Measurements from ENCODE around the gene PTPN4. TPM values are rescaled to one million over a fixed set of nuclear protein-coding genes. Genes with fewer than 3 reads are reported as not detected.

Gene PTPN4
- total RNA-seq, 1 experiment from 2014 or later: 80.5 TPM

DNA sequence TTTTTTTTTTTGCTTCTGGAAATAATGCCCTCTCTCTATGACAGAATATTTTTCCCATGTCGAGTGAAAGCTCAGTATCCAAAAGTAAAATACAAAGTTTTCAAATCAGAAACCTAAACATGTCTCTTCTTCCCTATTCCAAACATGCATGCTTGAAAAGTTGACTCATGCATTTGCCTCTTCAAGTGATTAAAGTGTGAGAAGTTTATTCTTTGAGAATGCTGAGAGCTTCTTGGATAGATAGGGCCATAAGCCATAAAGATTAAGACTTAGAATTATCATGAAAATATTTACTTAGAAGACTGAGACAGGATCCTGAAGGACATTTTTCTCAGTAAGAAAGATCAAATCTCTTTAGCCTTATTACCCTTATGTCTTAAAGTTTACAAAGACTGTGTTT is 154.5 kb downstream of the PTPN4 start:
- Histone ChIP-seq H4K5ac (ENCODE audit: insufficient read length, low read depth, low read length) (no peak overlapping the region), H3K9me3 (ENCODE audit: control insufficient read depth, low read depth, low read length) (no peaks in the 10 kb centered on the region), H3K27ac (ENCODE audit: insufficient read length, low read depth, low read length) (no peak overlapping the region), H3K4me1 (ENCODE audit: insufficient read depth, low read length) (no peaks in the 10 kb centered on the region), H2BK120ac (ENCODE audit: low read depth, low read length, poor library complexity, severe bottlenecking) (no peak overlapping the region), H3K23me2 (ENCODE audit: insufficient read length, low read depth, low read length, poor library complexity, severe bottlenecking) (no peaks in the 10 kb centered on the region), H3K79me2 (ENCODE audit: insufficient read depth, low read length) (no peaks in the 10 kb centered on the region), H2BK15ac (ENCODE audit: low read depth, low read length) (no peak overlapping the region), H3K9ac (ENCODE audit: extremely low read depth, insufficient read length, low read length) (no peak overlapping the region), H2AK5ac (ENCODE audit: insufficient read length, low read length) (no peak overlapping the region), H3K79me1 (ENCODE audit: insufficient read depth, low read depth, low read length, poor library complexity, severe bottlenecking) (no peaks in the 10 kb centered on the region), H3K18ac (ENCODE audit: insufficient read length, low read depth, low read length) (no peak overlapping the region), H4K8ac (replicated peaks; ENCODE audit: insufficient read length, low read depth, low read length) (no peak overlapping the region), H3K4me2 (ENCODE audit: insufficient read depth, insufficient read length, low read length) (no peak overlapping the region), H4K20me1 (ENCODE audit: control insufficient read depth, insufficient read depth, insufficient read length) (no peaks in the 10 kb centered on the region), H3T11ph (ENCODE audit: low read length) (no peak overlapping the region), H4K91ac (ENCODE audit: insufficient read length, low read depth, low read length) (no peak overlapping the region), H2BK12ac (ENCODE audit: insufficient read length, low read depth, low read length) (no peak overlapping the region), H3K56ac (ENCODE audit: insufficient read length, low read depth, low read length) (no peak overlapping the region), H3K27me3 (ENCODE audit: insufficient read depth, low read length) (no peaks in the 10 kb centered on the region), H3K4ac (ENCODE audit: low read depth, low read length) (no peak overlapping the region), H3K23ac (ENCODE audit: insufficient read length, low read depth, low read length) (no peak overlapping the region), H3K14ac (ENCODE audit: insufficient read depth, low read length) (no peak overlapping the region), H2AFZ (ENCODE audit: low read length) (no peak overlapping the region), H2BK5ac (ENCODE audit: insufficient read length, low read length) (no peak overlapping the region), H2BK20ac (ENCODE audit: low read depth, low read length, poor library complexity, severe bottlenecking) (no peak overlapping the region)
- no peaks in the 10 kb centered on the region; a peak in 1 of 5 replicates for H3K9me3 Mint-ChIP-seq
- H3K27me3 Mint-ChIP-seq (ENCODE audit: low read depth): no peaks in the 10 kb centered on the region
- TF ChIP-seq, protein P1, sequence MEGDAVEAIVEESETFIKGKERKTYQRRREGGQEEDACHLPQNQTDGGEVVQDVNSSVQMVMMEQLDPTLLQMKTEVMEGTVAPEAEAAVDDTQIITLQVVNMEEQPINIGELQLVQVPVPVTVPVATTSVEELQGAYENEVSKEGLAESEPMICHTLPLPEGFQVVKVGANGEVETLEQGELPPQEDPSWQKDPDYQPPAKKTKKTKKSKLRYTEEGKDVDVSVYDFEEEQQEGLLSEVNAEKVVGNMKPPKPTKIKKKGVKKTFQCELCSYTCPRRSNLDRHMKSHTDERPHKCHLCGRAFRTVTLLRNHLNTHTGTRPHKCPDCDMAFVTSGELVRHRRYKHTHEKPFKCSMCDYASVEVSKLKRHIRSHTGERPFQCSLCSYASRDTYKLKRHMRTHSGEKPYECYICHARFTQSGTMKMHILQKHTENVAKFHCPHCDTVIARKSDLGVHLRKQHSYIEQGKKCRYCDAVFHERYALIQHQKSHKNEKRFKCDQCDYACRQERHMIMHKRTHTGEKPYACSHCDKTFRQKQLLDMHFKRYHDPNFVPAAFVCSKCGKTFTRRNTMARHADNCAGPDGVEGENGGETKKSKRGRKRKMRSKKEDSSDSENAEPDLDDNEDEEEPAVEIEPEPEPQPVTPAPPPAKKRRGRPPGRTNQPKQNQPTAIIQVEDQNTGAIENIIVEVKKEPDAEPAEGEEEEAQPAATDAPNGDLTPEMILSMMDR (conservative IDR thresholded peaks at IDR 0.05): no peak
- no CpG with 5 or more reads among the region's 1 CpG for whole genome bisulfite sequencing (ENCODE audit: extremely low coverage, insufficient read length, low lambda C conversion rate)
- H3K27ac Mint-ChIP-seq: no peak overlapping the region
- H3K36me3 Mint-ChIP-seq (ENCODE audit: insufficient read depth in 1 of 3, low read depth in 3 of 3): peaks cover 11 to 18% (median 16%) of the 10 kb centered on the region in 3 experiments
- H3K4me1 Mint-ChIP-seq: no peaks in the 10 kb centered on the region
- no peak overlapping the region for H3K4me3 Mint-ChIP-seq
- no peak for DNase-seq
